Neutrophil (primary cell): Measurements from ENCODE around the gene DCLK2.

Experiments used
- H3K27ac ChIP-seq: fragments of 200-600 bp; sonication (generic); 2 replicates; pipeline ENCODE4 v1.5.1; 2016; ENCODE audit warnings: mild to moderate bottlenecking, moderate library complexity
- H3K27me3 ChIP-seq: fragments of 200-600 bp; sonication (generic); 2 replicates; pipeline ENCODE4 v1.6.0; 2016; ENCODE audit warnings: mild to moderate bottlenecking
- H3K36me3 ChIP-seq: fragments of 200-600 bp; sonication (generic); 2 replicates; pipeline ENCODE4 v1.5.1; 2017
- H3K4me1 ChIP-seq, 2 experiments: fragments of 200-600 bp in 1 of 2; sonication (generic) in 1 of 2; 1 replicate in 1 of 2; 2 replicates in 1 of 2; pipeline versions ENCODE4 v1.5.1 to v1.6.1; 2013 to 2016; ENCODE audit warnings: low read depth in 1 of 2, low read length in 1 of 2, mild to moderate bottlenecking in 1 of 2, moderate library complexity in 1 of 2; ENCODE audit not compliant: control insufficient read depth in 1 of 2, insufficient read depth in 1 of 2
- H3K4me3 ChIP-seq, 2 experiments: fragments of 200-600 bp in 1 of 2; sonication (generic) in 1 of 2; 1 replicate in 1 of 2; 2 replicates in 1 of 2; pipeline ENCODE4 v1.5.1; 2013 to 2016; ENCODE audit warnings: low read depth in 1 of 2, low read length in 1 of 2, mild to moderate bottlenecking in 1 of 2, moderate library complexity in 1 of 2
- H3K9me3 ChIP-seq: fragments of 200-600 bp; sonication (generic); 2 replicates; pipeline ENCODE4 v1.5.1; 2016
- CTCF ChIP-seq: fragments of 200-600 bp; sonication (generic); IDR thresholded peaks from 2 replicates; pipeline ENCODE4 v1.5.1; 2016; ENCODE audit warnings: antibody characterized with exemption

DCLK2 gene

GRCh38 chr4:150078579-150079080 is 385 bp downstream of the DCLK2 start:
- Histone ChIP-seq H3K27ac (no peak overlapping the region), H3K9me3 (no peaks in the 10 kb centered on the region), H3K36me3 (no peaks in the 10 kb centered on the region), H3K27me3 (peaks cover 82% of the 10 kb centered on the region), H3K4me1 (peaks cover 3 to 6% of the 10 kb centered on the region in 2 experiments), H3K4me3 (peak overlapping the region in 1 of 2 experiments; percentile 39)
- no peak for TF ChIP-seq CTCF

- TF ChIP-seq CTCF, result no peak
- Histone ChIP-seq H3K4me3 (peak overlapping the region in 1 of 2 experiments; percentile 39), H3K9me3 (no peaks in the 10 kb centered on the region), H3K27ac (no peak overlapping the region), H3K36me3 (no peaks in the 10 kb centered on the region), H3K4me1 (peaks cover 3 to 6% of the 10 kb centered on the region in 2 experiments), H3K27me3 (peaks cover 79% of the 10 kb centered on the region)
Observed at GRCh38 chr4:150079081-150079581, 886 bp downstream of the DCLK2 start.

GRCh38 chr4:150080337-150080736 is 2.1 kb downstream of the DCLK2 start:
- no peak for TF ChIP-seq CTCF
- no peak overlapping the region for H3K27ac ChIP-seq
- no peaks in the 10 kb centered on the region for H3K9me3 ChIP-seq
- no peaks in the 10 kb centered on the region for H3K36me3 ChIP-seq
- H3K27me3 ChIP-seq, result peaks cover 70% of the 10 kb centered on the region
- peaks cover 3 to 6% of the 10 kb centered on the region in 2 experiments for H3K4me1 ChIP-seq
- H3K4me3 ChIP-seq, result no peak overlapping the region

- no peak overlapping the region for H3K27ac ChIP-seq
- no peaks in the 10 kb centered on the region for H3K36me3 ChIP-seq
- no peak for TF ChIP-seq CTCF
- peaks cover 67% of the 10 kb centered on the region for H3K27me3 ChIP-seq
- H3K4me3 ChIP-seq, result no peak overlapping the region
- H3K9me3 ChIP-seq, result no peaks in the 10 kb centered on the region
- H3K4me1 ChIP-seq, result peaks cover 3 to 6% of the 10 kb centered on the region in 2 experiments
Observed at GRCh38 chr4:150080875-150081274, 2.6 kb downstream of the DCLK2 start.

- Histone ChIP-seq H3K4me1 (peaks cover 3 to 6% of the 10 kb centered on the region in 2 experiments), H3K4me3 (no peak overlapping the region), H3K9me3 (no peaks in the 10 kb centered on the region), H3K36me3 (no peaks in the 10 kb centered on the region), H3K27ac (no peak overlapping the region), H3K27me3 (peaks cover 54% of the 10 kb centered on the region)
- no peak for TF ChIP-seq CTCF
Observed at GRCh38 chr4:150082241-150082640, 4.0 kb downstream of the DCLK2 start.
